ENCODE data around the gene HAPLN2. TPM values are rescaled to one million over a fixed set of nuclear protein-coding genes. Genes with fewer than 3 reads are reported as not detected.

HAPLN2 gene
- polyA plus RNA-seq, 1 donor, result 0.43 TPM

- DNase-seq (ENCODE audit: low read depth), result no peak
Measured at GRCh38 chr1:156662005-156662799, 43.0 kb downstream of the HAPLN2 start.

- no peak for DNase-seq (ENCODE audit: low read depth)
Measured at GRCh38 chr1:156662800-156663055, 43.5 kb downstream of the HAPLN2 start.

DNA sequence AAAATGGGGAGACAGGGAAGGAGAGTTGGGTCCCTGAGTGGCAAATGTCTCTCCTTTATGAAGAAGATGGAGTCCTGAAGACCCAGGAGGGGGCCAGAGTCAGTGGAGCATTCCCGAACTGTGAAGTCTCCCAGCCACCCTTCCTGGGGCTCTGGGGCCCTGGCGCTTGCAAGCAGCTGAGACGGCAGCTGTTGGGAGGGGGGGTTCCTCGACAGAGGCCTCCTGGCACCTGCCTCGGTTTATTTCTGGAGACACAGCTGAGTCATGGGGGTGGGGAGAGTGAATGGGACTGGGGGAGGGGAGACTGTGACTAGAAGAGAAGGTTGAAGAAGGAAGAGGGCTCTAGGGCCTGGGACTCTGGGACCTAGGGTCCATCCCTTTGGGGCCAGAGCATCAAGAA lies 44.0 kb downstream of the HAPLN2 start:
- no peak for DNase-seq (ENCODE audit: low read depth)

- DNase-seq (ENCODE audit: low read depth), result no peak
Measured at GRCh38 chr1:156664046-156664766, 45.0 kb downstream of the HAPLN2 start.

GRCh38 chr1:156664767-156665411 lies 45.7 kb downstream of the HAPLN2 start:
- DNase-seq (ENCODE audit: low read depth), result no peak

DNA sequence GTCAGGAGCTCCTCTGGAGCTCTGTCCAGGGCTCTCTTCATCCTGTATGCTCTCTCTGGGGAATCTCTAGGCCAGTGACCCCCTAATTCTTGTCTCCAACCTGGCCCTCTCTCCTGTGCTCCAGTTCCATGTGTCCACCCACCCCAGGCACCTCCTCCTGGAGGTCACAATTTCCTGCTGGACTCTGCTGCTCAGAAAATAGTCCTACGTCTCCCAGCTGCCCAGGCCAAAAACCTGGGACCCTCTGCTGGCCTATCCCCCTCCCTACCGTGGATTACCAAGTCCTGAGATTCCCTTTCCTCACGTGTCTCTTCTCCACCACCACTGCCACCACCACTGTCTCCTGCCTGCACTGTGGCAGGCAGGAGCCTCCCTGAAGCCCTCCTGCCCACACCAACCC lies 46.3 kb downstream of the HAPLN2 start:
- no peak for DNase-seq (ENCODE audit: low read depth)

DNA sequence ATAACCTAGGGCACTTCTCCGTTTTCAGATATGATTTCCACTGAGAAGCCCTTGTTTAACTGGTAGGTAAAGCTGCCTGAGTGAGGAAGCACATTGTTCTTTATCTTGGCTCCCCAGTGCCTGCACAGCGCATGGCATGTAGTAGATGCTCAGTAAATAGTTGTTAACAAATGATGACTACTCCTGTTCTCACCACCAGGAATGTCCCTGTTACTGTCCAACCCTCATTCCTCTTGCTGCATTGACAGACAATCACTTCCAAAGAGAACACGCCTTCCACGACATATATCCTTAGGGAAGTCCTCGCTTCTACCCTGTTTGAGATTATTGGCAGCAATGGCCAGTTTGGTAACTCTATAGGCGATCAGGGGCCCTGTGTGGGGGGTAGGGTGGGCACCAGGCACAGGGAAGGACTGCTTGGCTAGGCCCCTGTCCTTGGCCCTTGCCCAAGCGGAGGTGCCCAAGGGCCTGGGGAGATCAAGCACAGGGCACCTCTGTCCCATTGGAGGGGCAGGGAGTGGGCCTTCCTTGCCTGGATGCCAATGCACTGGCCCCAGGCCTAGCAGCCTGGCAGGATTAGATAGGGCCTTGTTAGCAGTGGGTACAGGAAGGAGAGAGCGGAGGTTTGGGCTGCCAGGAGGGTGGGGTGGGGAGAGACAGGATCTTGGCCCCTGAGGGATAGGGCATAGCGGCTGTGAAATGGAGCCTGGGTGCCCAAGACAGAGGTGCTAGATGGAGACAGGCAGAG lies 47.8 kb downstream of the HAPLN2 start:
- no peak for DNase-seq (ENCODE audit: low read depth)

DNA sequence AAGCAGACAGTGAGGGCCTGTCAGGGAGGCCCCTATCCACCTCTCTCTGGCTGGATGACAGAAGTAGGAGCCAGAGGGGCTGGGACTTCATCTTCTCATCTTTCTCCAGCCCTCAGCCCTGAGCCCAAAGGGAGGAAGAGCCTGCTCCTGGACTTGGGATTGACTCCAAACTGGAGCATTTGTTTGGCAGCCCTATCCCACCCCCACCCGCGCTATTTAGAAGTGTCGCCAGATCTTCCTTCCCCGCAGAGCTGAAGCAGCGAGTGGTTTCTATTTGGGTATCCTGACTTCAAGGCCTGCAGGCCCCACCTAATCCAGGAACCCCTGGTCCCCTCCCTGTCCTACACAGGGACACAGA lies 48.4 kb downstream of the HAPLN2 start:
- peak; percentile 87 for DNase-seq (ENCODE audit: low read depth)

DNA sequence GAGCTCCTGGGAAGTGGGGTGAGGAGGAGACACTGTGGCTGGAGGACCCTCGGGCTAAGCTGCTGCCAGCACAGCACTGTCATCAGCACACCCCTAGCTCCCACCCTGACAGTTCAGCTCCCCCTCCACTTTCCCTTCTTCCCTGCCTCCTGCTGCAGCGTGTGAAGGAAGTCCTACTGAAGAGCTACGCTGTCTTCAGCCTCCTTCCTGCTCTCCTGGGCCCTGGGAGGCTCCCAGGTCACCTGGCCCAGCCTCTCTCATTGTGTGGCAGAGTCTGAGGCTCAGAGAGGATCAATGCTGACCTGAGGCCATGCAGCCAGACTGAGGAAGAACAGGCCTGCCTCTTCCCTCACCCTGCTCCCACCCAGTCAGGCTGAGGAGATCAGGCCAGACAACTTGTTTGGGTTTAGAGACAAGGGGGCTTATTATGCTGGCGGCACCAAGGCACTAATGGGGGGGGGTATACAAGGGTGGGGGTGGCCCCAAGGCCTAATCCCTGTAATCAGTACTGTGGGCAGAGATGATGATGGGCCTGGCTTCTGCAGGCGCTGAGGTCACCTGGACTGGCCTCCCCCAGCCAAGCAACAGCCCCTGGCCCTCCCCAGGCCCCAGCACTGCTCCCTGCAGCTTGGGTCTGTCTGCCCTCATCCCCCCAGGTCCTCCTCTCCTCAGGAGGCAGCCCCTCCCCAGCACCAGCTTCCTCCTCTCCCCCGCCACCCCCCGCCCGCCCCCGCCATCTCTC lies 48.9 kb downstream of the HAPLN2 start:
- DNase-seq (ENCODE audit: low read depth), result no peak

- DNase-seq (ENCODE audit: low read depth), result no peak
Measured at GRCh38 chr1:156668801-156669637, 49.8 kb downstream of the HAPLN2 start.

- DNase-seq (ENCODE audit: low read depth), result no peak
Measured at GRCh38 chr1:156669794-156670193, 50.6 kb downstream of the HAPLN2 start.

- DNase-seq (ENCODE audit: low read depth), result no peak
Measured at GRCh38 chr1:156670359-156670758, 51.1 kb downstream of the HAPLN2 start.

GRCh38 chr1:156670791-156671190 lies 51.6 kb downstream of the HAPLN2 start:
- no peak for DNase-seq (ENCODE audit: low read depth)

- DNase-seq (ENCODE audit: low read depth), result no peak
Measured at GRCh38 chr1:156671804-156672203, 52.6 kb downstream of the HAPLN2 start.

GRCh38 chr1:156673387-156674121 lies 54.3 kb downstream of the HAPLN2 start:
- DNase-seq (ENCODE audit: low read depth), result no peak

Other genes starting within 250 kb of the HAPLN2 start
- 78.6 TPM for gene MEF2D, start 118.6 kb upstream of the HAPLN2 start, polyA plus RNA-seq (ENCODE audit: insufficient read length)
- 5.5 TPM for gene IQGAP3, start 46.9 kb upstream of the HAPLN2 start, polyA plus RNA-seq (ENCODE audit: insufficient read length)
- gene TTC24, start 39.7 kb upstream of the HAPLN2 start, polyA plus RNA-seq (ENCODE audit: insufficient read length), result 0.32 TPM
- gene NAXE, start 27.6 kb upstream of the HAPLN2 start, polyA plus RNA-seq (ENCODE audit: insufficient read length), result 26.2 TPM
- 30.5 TPM for gene GPATCH4, start 17.9 kb upstream of the HAPLN2 start, polyA plus RNA-seq (ENCODE audit: insufficient read length)
- gene BCAN, start 22.7 kb downstream of the HAPLN2 start, polyA plus RNA-seq (ENCODE audit: insufficient read length), result 1.2 TPM
- 945 TPM for gene NES, start 58.0 kb downstream of the HAPLN2 start, polyA plus RNA-seq (ENCODE audit: insufficient read length)
- 349 TPM for gene CRABP2, start 86.2 kb downstream of the HAPLN2 start, polyA plus RNA-seq (ENCODE audit: insufficient read length)
- gene METTL25B, start 109.1 kb downstream of the HAPLN2 start, polyA plus RNA-seq (ENCODE audit: insufficient read length), result 20.7 TPM
- gene ISG20L2, start 109.4 kb downstream of the HAPLN2 start, polyA plus RNA-seq (ENCODE audit: insufficient read length), result 23.3 TPM
- 63.5 TPM for gene MRPL24, start 121.7 kb downstream of the HAPLN2 start, polyA plus RNA-seq (ENCODE audit: insufficient read length)
- gene HDGF, start 132.3 kb downstream of the HAPLN2 start, polyA plus RNA-seq (ENCODE audit: insufficient read length), result 134 TPM
- 65.4 TPM for gene PRCC, start 148.1 kb downstream of the HAPLN2 start, polyA plus RNA-seq (ENCODE audit: insufficient read length)
- 0.39 TPM for gene SH2D2A, start 197.4 kb downstream of the HAPLN2 start, polyA plus RNA-seq (ENCODE audit: insufficient read length)
- gene INSRR, start 239.7 kb downstream of the HAPLN2 start, polyA plus RNA-seq (ENCODE audit: insufficient read length), result 0.70 TPM
- 0.37 TPM for gene NTRK1, start 241.4 kb downstream of the HAPLN2 start, polyA plus RNA-seq (ENCODE audit: insufficient read length)